Measurements from ENCODE around the gene ZNF532.

DNA sequence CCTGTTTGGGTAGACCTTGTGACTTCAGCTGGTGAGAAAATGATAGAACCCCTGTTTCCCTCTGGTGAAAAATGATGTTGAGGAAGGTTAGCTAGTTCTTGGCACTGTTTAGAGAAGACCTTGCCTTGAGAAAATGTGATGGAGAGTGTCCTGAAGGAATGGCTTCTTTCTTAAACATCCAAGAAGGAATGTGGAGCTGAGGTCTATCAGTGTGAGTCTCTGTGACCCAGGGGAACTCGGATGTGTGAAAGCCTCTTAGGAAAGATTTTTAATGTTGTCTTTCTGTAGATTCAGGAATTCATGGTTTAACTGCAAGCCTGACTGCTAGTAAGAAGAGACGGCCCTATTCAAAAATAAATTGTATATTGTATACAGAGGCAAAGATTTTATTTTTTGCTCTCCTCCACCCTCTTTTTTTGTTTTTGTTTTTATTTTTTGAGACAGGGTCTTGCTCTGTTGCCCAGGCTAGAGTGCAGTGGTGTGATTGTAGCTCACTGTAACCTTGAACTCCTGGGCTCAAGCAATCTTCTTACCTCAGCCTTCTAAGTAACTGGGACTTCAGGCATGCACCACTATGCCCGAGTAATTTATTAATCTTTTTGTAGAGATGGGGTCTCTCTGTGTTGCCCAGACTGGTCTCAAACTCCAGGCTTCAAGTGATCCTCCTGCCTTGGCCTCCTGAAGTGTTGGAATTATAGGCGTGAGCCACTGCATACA is 87.5 kb downstream of the ZNF532 start:
- TF ChIP-seq, protein P1, sequence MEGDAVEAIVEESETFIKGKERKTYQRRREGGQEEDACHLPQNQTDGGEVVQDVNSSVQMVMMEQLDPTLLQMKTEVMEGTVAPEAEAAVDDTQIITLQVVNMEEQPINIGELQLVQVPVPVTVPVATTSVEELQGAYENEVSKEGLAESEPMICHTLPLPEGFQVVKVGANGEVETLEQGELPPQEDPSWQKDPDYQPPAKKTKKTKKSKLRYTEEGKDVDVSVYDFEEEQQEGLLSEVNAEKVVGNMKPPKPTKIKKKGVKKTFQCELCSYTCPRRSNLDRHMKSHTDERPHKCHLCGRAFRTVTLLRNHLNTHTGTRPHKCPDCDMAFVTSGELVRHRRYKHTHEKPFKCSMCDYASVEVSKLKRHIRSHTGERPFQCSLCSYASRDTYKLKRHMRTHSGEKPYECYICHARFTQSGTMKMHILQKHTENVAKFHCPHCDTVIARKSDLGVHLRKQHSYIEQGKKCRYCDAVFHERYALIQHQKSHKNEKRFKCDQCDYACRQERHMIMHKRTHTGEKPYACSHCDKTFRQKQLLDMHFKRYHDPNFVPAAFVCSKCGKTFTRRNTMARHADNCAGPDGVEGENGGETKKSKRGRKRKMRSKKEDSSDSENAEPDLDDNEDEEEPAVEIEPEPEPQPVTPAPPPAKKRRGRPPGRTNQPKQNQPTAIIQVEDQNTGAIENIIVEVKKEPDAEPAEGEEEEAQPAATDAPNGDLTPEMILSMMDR (IDR thresholded peaks at IDR 0.05): no peak
- no peak for TF ChIP-seq POLR2A (IDR thresholded peaks at IDR 0.05)
